Neural progenitor cell (in vitro differentiated cells): Measurements from ENCODE around the gene MRPS14. TPM values are rescaled to one million over a fixed set of nuclear protein-coding genes. Genes with fewer than 3 reads are reported as not detected.

Source experiments
- DNase-seq: peaks from one replicate; pipeline ENCODE4 v3.0.0-alpha.2; 2016; ENCODE audit warnings: low spot score
- H2AFZ ChIP-seq: fragments of 200-600 bp; sonication (generic); replicated peaks from 2 replicates; pipeline ENCODE4 v1.6.1; 2016; ENCODE audit warnings: antibody characterized with exemption
- H3F3A ChIP-seq: fragments of 200-600 bp; sonication (generic); 2 replicates; pipeline ENCODE4 v1.6.1; 2016; ENCODE audit warnings: antibody characterized with exemption, low read depth
- H3K27ac ChIP-seq: fragments of 200-600 bp; sonication (generic); 2 replicates; pipeline ENCODE4 v1.5.1; 2016; ENCODE audit warnings: mild to moderate bottlenecking
- H3K27me3 ChIP-seq: fragments of 200-600 bp; sonication (generic); 2 replicates; pipeline ENCODE4 v1.6.1; 2016; ENCODE audit warnings: mild to moderate bottlenecking, moderate library complexity
- H3K36me3 ChIP-seq: fragments of 200-600 bp; sonication (generic); 2 replicates; pipeline ENCODE4 v1.5.1; 2016
- H3K4me1 ChIP-seq: fragments of 200-600 bp; sonication (generic); 2 replicates; pipeline ENCODE4 v1.6.1; 2016; ENCODE audit warnings: mixed run types
- H3K4me2 ChIP-seq: fragments of 200-600 bp; sonication (generic); 2 replicates; pipeline ENCODE4 v1.6.1; 2016
- H3K4me3 ChIP-seq: fragments of 200-600 bp; sonication (generic); 2 replicates; pipeline ENCODE4 v1.5.1; 2016
- H3K79me2 ChIP-seq: fragments of 200-600 bp; sonication (generic); 2 replicates; pipeline ENCODE4 v1.6.1; 2016; ENCODE audit warnings: low read depth
- H3K9ac ChIP-seq: fragments of 200-600 bp; sonication (generic); 2 replicates; pipeline ENCODE4 v1.6.1; 2016
- H3K9me3 ChIP-seq: fragments of 200-600 bp; sonication (generic); 2 replicates; pipeline ENCODE4 v1.5.1; 2016; ENCODE audit warnings: low read depth
- H4K20me1 ChIP-seq: fragments of 200-600 bp; sonication (generic); 2 replicates; pipeline ENCODE4 v1.6.1; 2016; ENCODE audit warnings: low read depth
- H3K27ac Mint-ChIP-seq: 3 replicates; pipeline ENCODE4 v1.8.0; 2021; ENCODE audit warnings: mixed read lengths
- H3K27me3 Mint-ChIP-seq: 2 replicates; pipeline ENCODE4 v1.8.0; 2022; ENCODE audit warnings: low read depth, mild to moderate bottlenecking, inconsistent platforms, moderate library complexity, mixed read lengths; ENCODE audit not compliant: insufficient read depth
- H3K36me3 Mint-ChIP-seq: 3 replicates; pipeline ENCODE4 v1.8.0; 2021; ENCODE audit warnings: mixed read lengths
- H3K4me1 Mint-ChIP-seq: 3 replicates; pipeline ENCODE4 v1.8.0; 2021; ENCODE audit warnings: mixed read lengths
- H3K4me3 Mint-ChIP-seq: 3 replicates; pipeline ENCODE4 v1.8.0; 2021; ENCODE audit warnings: mild to moderate bottlenecking, moderate library complexity, mixed read lengths
- H3K9me3 Mint-ChIP-seq: 3 replicates; pipeline ENCODE4 v1.8.0; 2020; ENCODE audit warnings: mixed read lengths
- CTCF ChIP-seq: fragments of 200-600 bp; sonication (generic); IDR thresholded peaks from 2 replicates; pipeline ENCODE4 v1.5.1; 2017; ENCODE audit warnings: antibody characterized with exemption, mild to moderate bottlenecking
- EZH2 ChIP-seq: fragments of 200-600 bp; sonication (generic); IDR thresholded peaks from 2 replicates; pipeline ENCODE4 v1.6.1; 2017; ENCODE audit warnings: antibody characterized with exemption, mild to moderate bottlenecking, moderate library complexity
- EZH2phosphoT487 ChIP-seq: fragments of 200-600 bp; sonication (generic); IDR thresholded peaks from 2 replicates; pipeline ENCODE4 v1.6.1; 2017; ENCODE audit warnings: antibody characterized with exemption
- small RNA-seq: library from RNA; depleted of rRNA; stranded (forward); fragments of <200 nt; gene quantifications from one replicate; pipeline ENCODE3, GENCODE V24; 2015
- total RNA-seq: library from RNA; depleted of rRNA; stranded (reverse); fragments of >200 nt; gene quantifications from 2 replicates; pipeline ENCODE4 v1.2.3, GENCODE V29; 2015; ENCODE audit warnings: low replicate concordance

The MRPS14 gene
- total RNA-seq, 1 donor from 2014 or later, result 35.1 TPM

GRCh38 chr1:174963529-174964125 is 59.6 kb downstream of the MRPS14 start:
- Histone ChIP-seq H2AFZ (no peak overlapping the region), H4K20me1 (no peaks in the 10 kb centered on the region), H3F3A (no peaks in the 10 kb centered on the region), H3K27me3 (no peaks in the 10 kb centered on the region), H3K4me1 (peaks cover 11% of the 10 kb centered on the region), H3K36me3 (no peaks in the 10 kb centered on the region), H3K79me2 (no peaks in the 10 kb centered on the region), H3K4me2 (no peak overlapping the region), H3K9me3 (no peaks in the 10 kb centered on the region), H3K9ac (no peak overlapping the region), H3K4me3 (no peak overlapping the region), H3K27ac (no peak overlapping the region)
- DNase-seq, result no peak
- Mint-ChIP-seq H3K27me3 (no peaks in the 10 kb centered on the region), H3K4me1 (peaks cover 17% of the 10 kb centered on the region), H3K27ac (no peak overlapping the region), H3K36me3 (no peaks in the 10 kb centered on the region), H3K4me3 (no peak overlapping the region), H3K9me3 (no peaks in the 10 kb centered on the region)
- TF ChIP-seq CTCF (no peak), EZH2 (no peak), EZH2phosphoT487 (no peak)

Small RNA genes within 50 kb of the gene (small RNA-seq; reads per million reads assigned to genes)
- gene RF00019 (not detected), gene RNU6-307P (not detected)

Other genes starting within 250 kb of the MRPS14 start
- 145 and 166 TPM in 2 replicates for gene CACYBP, start 23.5 kb downstream of the MRPS14 start, total RNA-seq
- not detected in 2 replicates for gene TNN, start 44.4 kb upstream of the MRPS14 start, total RNA-seq
- gene KIAA0040, start 169.4 kb upstream of the MRPS14 start, total RNA-seq, result 0.15 TPM in 1 of 2 replicates, not detected in the other